GM04503 (cell line): ENCODE results near the gene SRCIN1.
"Not testable (repeated sequence)": the region's sequence is repeated elsewhere in the genome, so short reads cannot be mapped to it uniquely, and the experiment has no call there.

ENCODE experiments used
- DNase-seq: peaks from one replicate; pipeline ENCODE4 v3.0.0-alpha.2; 2012; ENCODE audit warnings: low read depth

SRCIN1 gene, protein sequence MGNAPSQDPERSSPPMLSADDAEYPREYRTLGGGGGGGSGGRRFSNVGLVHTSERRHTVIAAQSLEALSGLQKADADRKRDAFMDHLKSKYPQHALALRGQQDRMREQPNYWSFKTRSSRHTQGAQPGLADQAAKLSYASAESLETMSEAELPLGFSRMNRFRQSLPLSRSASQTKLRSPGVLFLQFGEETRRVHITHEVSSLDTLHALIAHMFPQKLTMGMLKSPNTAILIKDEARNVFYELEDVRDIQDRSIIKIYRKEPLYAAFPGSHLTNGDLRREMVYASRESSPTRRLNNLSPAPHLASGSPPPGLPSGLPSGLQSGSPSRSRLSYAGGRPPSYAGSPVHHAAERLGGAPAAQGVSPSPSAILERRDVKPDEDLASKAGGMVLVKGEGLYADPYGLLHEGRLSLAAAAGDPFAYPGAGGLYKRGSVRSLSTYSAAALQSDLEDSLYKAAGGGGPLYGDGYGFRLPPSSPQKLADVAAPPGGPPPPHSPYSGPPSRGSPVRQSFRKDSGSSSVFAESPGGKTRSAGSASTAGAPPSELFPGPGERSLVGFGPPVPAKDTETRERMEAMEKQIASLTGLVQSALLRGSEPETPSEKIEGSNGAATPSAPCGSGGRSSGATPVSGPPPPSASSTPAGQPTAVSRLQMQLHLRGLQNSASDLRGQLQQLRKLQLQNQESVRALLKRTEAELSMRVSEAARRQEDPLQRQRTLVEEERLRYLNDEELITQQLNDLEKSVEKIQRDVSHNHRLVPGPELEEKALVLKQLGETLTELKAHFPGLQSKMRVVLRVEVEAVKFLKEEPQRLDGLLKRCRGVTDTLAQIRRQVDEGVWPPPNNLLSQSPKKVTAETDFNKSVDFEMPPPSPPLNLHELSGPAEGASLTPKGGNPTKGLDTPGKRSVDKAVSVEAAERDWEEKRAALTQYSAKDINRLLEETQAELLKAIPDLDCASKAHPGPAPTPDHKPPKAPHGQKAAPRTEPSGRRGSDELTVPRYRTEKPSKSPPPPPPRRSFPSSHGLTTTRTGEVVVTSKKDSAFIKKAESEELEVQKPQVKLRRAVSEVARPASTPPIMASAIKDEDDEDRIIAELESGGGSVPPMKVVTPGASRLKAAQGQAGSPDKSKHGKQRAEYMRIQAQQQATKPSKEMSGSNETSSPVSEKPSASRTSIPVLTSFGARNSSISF

DNA sequence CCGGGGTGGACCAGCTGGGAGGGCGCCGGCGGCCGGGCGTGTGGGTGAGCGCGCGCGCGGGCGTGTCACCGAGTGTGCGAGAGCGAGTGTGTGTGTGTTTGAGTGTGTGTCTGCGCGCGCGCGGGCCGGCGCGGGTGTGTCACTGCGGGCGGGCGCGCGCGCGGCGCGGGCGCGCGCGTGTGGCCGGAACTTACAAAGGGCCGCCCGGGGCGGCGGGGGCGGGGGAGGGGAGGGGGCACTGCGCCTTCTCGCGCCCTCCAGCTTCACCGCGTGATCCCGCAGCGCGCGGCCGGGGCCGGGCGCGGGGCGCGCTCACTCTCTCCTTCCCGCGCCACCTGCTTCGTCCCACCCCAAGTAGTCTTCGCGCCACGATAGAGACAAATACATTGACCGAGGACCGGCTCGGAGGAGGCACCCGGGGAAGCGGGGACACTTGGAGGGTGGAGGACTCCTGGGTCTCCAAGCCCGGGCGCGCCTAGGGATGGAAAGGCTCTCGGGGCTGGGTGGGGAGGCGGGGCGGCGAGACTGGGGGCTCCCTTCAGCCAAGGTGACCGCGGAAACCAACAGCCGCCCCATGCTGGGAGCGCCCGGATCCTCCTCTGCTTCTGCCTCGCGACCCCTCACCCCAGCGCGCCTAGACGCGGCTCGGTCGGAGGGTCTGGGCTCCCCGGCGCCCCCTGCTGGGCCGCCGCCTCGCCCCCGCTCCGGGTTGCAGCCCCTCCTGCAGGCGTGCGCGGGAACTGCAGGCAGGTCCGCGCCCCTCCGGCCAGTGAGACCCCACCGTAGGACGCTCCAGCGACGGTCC lies at the start of gene SRCIN1:
SRCIN1 (minus strand) TSS at position 112 of the 805 bp plus-strand sequence. CDS start 247 bp downstream, outside the sequence.
- DNase-seq = no peak

DNA sequence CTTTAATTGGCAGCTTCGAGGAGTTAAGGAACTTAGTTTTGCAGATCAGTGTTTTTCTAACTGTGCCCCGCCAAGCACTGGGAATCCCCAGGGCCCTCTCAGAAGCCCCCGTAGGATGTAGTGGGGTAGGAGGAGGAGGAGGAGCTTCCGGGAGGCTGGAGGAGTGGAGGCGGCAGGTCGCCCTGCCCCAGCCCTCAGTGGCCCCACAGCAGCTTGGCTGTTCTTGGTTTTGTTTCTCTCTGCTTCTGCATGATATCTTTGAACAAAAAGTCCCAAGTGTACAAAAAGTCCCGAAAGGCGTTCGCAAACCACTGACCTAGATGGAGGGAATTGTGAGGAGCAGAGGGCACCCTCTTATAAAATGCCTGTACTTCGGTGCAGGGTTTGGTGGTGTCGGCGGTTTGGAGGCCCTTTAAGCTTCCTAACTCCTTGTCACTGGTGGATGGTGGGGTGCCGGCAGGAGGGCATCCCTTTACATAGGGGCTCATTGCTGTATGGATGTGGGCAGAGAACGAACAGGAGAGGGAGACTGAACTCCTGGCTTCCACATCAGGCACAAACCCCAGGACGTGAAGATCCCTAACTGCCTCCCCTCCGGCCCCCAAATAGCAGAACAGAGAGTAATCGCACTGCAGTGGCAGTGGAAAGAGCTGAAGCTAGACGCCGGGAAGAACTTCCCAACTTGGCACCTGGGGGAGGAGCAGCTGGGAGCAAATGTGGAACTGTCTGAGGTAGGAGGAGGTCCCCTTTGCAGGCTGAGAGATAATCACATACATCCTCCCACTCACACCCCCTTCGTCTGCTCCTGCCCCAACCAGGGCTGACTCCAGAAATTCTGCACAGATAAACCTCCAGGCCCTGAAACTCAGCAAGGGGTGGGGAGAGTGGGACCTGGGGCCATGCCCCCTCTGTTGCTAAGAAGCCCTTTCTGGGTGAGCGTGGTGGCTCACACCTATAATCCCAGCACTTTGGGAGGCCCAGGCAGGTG lies 49.0 kb upstream of the SRCIN1 start:
- DNase-seq = no peak

DNA sequence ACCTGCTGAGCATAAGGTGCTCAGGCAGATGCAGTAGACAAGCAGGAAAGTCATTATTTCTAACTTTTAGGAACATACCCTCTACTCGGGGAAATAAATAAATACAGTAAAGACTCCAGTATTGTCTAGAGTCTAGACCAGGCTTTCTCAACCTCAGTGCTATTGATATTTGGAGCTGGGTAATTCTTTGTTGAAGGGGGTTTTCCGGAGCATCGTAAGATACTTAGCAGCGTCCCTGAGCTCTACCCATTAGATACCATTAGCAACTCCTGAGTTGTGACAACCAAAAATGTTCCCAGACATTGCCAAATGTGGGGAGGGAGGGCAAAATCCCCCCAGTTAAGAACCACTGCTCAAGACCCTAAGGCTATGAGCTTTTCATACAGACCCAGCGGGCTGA lies 47.9 kb upstream of the SRCIN1 start:
- DNase-seq = no peak

DNA sequence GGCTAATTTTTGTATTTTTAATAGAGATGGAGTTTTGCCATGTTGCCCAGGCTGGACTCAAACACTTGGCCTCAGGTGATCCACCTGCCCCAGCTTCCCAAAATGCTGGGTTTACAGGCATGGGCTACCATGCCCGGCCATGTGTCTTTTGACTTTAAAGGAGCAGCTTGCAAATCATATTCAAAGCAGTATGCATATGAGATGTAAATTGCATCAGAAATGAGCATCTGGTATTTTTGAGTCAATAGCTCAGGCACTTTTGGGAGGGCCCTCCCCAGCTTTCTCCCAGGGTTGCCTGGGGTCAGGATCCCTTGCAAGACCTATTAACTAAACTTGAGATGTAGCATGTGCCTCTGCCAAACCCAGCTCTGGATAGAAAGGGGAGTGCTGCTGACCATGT lies 47.5 kb upstream of the SRCIN1 start:
- no peak for DNase-seq

DNA sequence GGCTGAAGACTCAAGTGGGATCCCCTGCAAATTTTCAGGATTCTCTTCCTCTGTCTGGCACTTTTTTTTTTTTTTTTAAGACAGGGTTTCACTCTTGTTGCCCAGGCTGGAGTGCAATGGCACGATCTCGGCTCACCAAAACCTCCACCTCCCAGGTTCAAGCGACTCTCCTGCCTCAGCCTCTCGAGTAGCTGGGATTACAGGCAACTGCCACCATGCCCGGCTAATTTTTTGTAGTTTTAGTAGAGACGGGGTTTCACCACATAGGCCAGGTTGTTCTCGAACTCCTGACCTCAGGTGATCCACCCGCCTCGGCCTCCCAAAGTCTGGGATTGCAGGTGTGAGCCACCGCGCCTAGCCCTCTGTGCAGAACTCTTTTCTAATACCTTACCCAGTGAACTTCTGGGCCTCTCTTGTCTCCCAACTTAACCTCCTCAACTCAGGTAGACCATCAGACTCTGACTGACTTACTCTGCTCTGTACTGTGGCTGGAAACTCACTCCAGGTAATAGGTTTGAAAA lies 45.0 kb upstream of the SRCIN1 start:
- DNase-seq = not testable (repeated sequence)

DNA sequence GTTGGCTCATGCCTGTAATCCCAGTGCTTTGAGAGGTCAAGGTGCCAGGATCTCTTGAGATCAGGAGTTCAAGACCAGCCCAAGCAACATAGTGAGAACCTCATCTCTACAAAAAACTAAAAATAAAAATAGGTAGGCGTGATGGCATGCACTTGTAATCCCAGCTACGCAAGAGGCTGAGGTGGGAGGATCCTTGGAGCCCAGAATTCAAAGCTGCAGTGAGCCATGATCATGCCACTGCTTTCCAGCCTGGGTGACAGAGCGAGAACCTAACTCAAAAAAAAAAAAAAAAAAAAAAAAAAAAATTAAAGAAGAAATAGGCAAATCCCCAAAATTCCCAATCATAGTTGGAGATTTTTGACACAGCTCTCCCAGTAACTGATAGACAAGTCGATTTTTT lies 32.2 kb upstream of the SRCIN1 start:
- no peak for DNase-seq

DNA sequence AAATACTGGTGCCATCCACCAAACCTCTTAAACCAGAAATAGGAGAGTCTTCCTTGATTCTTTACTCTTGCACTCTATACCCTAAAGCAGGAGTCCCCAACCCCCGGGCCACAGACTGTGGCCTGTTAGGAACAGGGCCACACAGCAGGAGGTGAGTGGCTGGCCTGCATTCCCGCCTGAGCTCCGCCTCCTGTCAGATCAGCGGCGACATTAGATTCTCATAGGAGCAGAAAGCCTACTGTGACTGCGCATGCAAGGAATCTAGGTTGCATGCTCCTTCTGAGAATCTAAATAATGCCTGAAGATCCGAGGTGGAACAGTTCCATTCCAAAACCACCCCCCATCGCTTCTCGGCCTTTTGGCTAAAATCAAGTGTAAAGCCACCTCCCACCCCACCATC lies 30.3 kb upstream of the SRCIN1 start:
- DNase-seq = no peak

DNA sequence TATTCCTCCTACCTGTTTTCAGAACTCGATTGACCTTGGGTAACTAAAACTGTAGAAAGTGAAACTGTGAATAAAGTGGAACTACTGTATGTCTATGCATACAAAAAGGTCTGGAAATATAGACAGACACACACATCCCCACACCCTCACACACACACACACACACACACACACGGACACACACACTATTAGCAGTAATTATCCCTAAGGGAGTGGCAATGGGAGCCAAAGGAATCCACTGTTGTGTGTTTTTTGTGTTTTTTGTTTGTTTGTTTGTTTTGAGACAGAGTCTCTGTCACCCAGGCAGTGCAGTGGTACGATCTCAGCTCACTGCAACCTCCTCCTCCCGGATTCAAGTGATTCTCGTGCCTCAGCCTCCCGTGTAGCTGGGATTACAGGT lies 26.6 kb upstream of the SRCIN1 start:
- no peak for DNase-seq

DNA sequence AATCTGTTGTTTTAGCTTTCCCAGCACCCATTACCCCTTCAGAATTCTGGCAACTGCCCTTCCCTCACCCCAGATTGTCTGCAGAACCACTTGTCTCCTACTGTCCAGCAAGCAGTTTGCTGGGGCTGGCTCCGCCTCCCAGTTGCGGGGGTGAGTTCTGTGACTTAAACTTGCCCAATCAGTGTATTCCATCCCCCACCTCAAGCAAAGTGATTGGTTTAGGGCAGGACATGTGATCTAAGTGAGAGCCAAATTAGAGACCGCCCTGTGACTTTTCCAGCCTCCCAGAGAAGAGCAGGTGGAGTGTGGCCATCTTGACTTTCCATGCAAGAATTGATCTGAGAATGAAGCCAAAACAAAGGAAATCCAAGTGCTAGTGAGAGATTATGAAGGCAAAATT lies 22.7 kb upstream of the SRCIN1 start:
- DNase-seq = no peak

DNA sequence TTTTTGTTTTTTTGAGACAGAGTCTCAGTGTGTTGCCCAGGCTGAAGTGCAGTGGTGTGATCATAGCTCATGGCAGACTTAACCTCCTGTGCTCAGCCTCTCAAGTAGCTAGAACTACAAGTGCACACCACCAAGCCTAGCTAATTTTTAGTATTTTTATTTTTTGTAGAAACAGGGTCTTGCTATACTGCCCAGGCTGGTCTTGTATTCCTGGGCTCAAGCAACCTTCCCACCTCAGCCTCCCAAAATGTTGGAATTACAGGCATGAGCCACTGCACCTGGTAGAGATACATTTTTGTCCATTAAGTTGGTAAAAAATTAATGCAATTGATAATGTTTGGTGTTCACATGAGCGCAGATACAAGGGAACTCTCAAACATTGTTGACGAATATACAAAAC lies 22.2 kb upstream of the SRCIN1 start:
- DNase-seq = no peak

DNA sequence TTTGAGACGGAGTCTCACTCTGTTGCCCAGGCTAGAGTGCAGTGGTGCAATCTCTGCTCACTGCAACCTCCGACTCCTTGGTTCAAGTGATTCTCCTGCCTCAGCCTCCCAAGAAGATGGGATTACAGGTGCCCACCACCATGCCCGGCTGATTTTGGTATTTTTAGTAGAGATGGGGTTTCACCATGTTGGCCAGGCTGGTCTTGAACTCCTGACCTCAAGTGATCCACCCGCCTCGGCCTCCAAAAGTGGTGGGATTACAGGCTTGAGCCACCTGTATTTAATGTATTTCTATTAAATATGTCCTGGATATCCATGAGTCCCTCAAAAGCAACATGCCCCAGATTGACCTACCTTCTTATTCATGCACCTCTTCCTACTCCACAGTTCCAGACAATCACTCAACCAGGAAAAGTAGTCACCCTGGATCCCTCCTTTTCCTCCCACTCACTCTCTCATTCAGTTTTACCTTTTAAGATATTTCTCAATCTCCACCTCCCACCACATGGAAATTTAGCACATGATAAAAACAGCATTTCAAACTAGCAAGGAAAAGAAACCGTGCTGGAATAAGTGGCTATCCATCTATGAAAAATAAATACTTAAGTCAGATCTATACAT lies 21.0 kb upstream of the SRCIN1 start:
- not testable (repeated sequence) for DNase-seq

DNA sequence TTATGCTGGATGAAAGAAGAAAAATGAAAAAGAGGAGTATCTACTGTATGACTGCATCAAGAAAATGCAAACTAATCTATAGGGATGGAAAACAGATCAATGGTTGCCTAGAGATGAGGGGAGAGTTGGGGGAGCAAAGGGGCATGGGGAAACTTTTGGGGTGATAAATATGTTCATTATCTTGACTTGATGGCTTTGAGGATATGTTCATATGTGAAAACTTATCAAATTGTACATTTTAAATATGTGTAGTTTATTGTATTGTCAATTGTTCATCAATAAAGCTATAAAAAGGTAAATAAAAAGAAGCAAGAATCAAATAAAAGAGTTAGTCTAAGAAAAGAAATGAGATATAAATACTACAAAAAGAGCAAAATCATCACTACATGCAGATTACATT lies 19.7 kb upstream of the SRCIN1 start:
- DNase-seq = no peak

DNA sequence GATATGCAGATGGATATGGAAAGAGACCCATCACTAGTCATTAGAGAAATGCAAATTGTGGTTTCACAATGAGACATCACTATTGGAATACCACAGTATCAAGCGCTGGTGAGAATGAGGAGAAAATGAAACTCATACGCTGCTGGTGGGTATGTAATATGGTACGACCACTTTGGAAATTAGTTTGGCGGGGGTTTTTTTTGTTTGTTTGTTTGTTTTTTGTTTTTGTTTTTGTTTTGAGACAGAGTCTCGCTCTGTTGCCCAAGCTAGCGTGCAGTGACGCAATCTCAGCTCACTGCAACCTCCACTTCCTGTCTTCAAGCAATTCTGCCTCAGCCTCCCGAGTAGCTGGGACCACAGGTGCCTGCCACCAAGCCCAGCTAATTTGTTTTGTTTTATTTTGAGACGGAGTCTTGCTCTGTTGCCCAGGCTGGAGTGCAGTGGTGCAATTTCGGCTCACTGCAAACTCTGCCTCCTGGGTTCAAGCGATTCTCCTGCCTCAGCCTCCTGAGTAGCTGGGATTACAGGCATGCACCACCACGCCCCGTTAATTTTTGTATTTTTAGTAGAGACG lies 19.1 kb upstream of the SRCIN1 start:
- DNase-seq = not testable (repeated sequence)

DNA sequence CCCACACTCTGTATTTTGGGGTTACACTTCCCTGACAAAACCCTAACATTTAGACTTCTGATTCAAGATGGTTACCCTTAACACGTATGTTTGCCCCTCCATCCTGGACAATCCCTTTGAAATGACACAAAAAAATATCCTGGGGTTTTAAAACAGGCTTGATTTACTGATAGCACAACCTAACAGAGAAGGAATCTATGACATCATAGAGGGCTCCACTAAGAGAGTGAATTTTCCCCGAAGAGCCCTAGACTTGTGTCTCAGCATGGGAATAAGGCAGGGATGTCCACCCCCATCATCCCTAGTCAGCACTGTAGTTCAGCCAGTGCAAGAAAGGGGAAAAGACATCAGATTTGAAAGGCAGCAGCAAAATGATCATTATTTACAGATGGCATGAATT lies 15.8 kb upstream of the SRCIN1 start:
- DNase-seq = no peak

DNA sequence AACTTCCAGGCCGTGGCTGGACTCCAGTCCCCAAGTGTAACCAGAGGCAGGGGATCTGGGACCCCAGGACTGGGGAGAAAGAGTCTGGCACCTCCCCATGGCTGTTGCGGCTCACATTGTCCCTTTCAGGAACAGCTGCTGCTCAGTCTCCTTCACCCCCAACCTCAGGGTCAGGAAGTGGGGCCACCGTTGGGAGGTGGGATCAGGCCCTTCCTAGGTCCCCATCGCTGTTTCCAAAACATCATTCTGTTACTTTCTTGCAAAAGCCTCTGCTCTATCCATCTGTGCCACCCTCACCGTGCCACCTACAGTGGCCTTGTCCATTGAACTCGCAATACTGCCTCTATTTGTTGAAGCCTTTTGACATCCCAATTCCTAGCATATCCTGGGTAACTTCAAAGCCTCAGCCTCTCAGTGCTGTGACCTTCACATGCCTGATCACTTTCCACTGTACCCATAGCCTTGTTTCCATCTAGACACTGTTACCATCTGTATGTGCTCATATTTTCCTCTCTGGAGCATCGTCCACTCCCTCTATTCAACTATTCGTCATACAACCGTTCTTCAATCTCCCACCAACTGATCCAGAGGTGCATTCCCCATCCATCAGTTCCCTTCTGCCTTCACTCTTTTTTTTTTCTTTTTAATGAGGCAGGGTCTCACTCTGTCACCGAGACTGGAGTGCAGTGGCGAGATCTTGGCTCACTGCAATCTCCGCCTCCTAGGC lies 15.0 kb upstream of the SRCIN1 start:
- no peak for DNase-seq

DNA sequence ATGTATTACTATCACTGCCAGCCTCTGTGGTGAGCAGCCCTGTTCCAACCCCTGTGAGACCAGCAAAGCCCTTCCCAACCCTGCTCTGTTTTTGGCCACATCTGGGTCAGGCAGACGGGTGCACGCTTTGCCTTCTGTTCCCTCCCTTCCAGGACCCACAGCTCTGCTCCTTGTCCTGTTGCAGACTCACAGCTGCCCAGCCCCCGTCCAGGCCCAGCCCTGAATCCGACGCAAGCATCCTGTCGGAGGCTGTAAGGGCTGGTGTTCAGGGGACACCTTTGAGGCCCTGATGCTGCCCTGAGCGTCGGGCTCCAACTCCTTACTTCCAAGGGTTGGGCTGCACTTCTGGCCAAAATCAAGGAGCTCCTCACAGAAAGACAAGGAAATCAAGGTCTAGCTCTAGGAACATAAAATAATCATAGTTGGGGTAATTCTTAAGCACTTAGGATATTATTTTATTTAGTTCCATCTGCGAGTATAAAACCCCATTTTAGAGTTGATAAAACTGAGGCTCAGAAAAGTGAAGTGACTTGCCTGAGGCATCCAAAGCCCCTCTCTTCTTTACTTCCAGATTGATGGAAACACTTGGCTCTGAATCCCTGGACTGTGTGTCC lies 14.3 kb upstream of the SRCIN1 start:
- DNase-seq = no peak

DNA sequence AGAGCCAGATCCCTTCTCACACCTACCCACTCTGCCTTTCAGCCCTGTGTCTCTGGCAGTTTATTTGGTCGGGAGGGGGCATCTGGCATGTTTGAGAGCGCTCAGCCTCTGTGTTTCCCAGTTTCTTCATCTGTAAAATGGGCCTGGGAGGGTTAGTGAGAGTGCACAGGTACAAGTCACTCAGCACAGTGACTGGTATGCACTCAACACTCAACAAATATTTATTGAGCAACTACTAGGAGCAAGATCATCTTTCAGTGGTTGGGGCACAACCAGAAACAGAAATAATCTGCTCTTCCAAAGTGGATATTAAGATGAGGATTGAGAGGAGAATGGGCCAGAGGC lies 13.7 kb upstream of the SRCIN1 start:
- DNase-seq = no peak
